HG02840 (cell line): ENCODE data around the gene SCNN1G.
A peak's percentile ranks its signal among the peaks of the same experiment; 100 is the strongest.

ENCODE experiments used
- ATAC-seq: cut with Tn5 transposase; IDR thresholded peaks from one replicate; pipeline ENCODE4 v1.9.1; 2021; ENCODE audit warnings: mild to moderate bottlenecking, moderate library complexity, moderate number of reproducible peaks; ENCODE audit not compliant: unreplicated experiment, low FRiP score

Gene SCNN1G

DNA sequence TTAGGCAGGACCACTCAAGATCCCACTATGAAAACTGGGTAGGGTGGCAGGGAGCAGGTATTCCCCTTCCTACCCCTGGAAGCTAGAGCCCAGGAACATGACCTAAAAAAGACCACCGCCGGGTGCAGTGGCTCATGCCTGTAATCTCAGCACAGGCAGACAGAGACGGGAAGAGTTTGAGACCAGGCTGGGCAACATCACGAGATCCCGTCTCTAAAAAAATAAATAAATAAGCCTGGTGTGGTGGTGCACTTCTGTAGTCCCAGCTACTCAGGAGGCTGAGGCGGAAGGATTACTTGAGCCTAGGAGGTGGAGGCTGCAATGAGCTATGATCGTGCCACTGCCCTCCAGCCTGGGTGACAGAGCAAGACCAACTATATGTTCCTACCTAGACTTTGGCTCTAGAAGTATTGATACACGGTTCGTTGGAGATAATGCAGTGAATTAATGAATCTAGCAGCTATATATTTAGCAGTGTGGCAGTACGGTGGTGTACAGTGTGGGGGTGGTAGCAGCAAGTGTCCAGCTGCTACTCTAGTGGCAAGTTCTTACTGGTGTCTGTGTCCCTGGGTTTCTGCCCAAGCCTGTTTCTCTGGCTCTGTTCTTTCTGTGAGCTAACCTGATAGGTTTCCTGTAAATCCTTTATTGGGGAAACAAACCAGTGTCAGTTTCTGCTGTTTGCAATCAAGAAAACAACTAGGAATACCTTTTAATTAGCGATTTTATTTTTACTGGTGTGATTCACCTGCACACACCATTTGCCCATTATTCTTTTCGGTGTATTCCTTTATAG is 30.0 kb upstream of the SCNN1G start:
- ATAC-seq = no peak

DNA sequence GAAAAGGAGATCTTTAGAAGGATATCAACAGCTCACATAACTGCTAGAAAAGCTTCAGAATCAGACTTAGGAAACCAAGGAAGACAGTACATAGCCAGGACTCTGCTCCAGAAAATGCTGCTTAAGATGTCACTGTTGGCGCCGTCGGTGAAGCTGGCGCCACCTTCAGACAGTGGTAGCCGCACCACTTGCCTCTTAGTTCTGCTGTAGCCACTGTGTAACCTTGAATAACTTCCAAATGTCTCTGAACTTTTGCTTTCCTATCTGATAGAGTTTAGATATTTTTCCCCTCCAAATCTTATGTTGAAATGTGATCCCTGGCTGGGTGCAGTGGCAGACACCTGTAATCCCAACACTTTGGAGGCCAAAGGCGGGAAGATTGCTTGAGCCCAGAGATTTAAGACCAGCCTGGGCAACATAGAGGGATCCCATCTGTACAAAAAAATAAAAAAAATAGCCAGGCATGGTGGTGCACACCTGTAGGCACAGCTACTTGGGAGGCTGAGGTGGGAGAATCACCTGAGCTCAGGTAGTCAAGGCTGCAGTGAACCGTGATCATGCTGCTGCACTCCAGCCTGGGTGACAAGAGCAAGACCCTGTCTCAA is 27.0 kb upstream of the SCNN1G start:
- ATAC-seq = no peak

DNA sequence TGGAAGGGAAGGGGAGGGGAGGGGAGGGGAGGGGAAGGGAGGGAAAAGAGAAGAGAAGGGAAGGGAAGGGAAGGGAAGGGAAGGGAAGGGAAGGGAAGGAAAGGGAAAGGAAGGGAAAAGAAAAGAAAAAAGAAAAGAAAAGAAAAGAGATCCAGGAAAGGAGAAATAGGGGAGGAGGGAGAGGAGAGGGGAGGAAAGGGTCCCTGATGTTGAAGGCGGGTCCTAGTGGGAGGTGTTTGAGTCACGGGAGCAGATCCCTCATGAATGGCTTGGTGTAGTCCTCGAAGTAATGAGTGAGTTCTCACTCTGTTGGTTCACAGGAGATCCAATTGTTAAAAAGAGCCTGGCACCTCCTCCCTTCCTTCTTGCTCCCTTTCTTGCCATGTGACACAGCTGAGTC is 26.4 kb upstream of the SCNN1G start:
- no peak for ATAC-seq

DNA sequence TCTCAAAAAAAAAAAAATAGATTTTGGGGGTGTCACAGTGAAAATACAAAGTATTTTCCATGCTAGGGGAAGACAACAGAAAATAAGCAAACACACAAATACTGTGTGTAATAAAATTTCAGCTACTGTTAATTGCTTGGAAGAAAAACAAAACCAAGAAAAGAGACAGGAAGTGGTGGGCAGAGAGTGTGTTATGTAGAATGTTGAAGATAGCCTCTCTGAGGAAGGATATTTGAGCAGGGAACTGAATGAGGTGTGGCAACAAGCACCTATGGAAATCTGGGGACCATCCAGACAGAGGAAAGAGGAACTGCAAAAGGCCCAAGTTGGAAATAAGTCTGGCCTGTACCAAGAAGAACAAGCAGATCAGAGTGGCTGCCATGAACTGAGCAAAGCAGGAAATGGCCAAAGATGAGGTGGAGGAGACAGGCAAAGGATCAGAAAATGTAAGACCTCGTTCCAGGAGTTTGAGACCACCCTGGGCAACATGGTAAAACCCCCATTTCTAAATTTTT is 25.5 kb upstream of the SCNN1G start:
- no peak for ATAC-seq

DNA sequence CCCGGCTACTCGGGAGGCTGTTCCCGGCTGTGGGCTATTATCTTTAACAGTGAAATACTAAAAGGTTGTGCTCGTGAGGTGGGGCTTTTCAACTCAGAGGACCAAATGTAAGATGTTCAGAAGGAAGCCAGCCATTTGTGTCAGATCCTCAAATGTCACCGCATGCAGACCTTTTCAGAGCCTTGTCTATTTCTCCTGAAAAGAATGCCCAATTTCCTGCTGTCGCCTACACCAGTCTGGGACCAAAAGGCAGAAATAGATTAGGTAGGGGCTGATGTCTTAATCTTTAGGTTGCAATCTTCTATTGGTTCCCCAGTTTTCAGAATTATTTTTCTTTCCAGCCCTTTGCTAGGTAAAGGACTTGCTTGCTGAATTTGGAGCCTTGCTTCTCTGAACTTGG is 24.4 kb upstream of the SCNN1G start:
- ATAC-seq = no peak

DNA sequence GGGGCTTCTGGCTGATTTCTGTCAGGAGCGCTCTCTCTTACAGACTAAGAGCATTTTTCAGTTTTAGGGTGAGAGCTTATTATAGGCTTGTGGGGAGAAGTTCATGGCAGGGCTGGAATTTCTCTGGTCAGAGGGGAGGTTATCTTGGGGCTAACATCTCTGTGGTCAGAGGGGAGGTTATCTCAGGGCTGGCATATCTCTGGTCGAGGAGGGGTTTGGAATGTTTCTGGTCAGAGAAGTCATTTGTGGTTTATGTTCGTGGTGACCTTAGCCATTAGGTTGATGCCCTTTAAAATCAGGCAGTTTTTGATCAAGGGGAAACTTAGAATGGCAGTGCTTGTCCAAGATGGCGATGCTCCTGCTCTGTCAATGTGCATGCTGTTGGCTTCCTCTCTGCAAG is 22.5 kb upstream of the SCNN1G start:
- no peak for ATAC-seq

DNA sequence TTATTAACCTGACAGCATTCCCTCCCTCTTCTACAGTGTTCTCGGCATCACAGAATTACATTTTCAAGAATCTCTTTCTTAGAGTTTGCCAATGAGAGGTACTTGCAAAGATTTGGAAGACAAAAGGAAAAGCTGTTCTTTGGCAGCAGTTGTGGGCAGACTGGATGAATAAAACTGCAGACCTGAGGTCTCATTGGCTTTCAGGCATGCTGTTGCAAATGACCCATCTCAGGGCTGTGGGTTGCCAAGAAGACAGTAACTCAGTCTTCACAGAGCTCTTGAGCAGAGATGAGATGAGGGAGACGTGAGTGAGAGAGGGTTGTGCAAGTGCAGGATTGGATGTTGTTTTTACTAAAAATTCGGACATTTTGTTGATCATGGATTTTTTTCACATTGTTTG is 22.0 kb upstream of the SCNN1G start:
- no peak for ATAC-seq

DNA sequence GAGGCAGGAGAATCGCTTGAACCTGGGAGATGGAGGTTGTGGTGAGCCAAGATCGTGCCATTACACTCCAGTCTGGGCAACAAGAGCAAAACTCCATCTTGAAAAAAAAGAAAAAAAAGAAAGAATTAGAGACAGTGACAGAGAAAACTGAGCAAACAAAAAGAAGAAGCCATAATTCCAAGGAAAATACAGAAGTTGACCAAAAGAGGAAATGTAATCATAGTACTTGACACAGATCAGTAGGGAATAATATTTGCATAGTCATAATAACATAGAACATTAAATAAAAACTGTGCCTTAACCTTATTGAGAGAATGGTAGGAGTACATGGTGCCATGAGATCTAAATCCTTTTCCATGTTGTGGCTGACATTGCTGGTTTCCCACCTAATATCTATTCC is 18.6 kb upstream of the SCNN1G start:
- ATAC-seq = no peak

DNA sequence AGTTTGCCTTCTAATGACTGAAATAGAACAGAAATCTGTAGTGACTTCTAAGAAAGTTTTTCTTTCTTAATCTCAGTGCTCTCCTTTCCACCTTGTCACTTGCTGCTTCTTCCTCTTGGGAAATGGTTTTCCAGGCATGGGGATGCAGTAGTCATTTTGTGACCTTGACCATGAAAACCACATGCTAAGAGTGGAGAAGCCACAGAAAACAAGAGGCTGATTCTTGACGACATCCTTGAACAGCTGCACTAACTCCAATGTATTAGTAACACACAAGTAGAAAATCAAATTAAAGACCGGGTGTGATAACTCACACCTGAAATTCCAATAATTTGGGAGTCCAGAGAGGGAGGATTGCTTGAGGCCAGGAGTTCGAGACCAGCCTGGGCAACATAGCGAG is 17.8 kb upstream of the SCNN1G start:
- ATAC-seq = no peak

DNA sequence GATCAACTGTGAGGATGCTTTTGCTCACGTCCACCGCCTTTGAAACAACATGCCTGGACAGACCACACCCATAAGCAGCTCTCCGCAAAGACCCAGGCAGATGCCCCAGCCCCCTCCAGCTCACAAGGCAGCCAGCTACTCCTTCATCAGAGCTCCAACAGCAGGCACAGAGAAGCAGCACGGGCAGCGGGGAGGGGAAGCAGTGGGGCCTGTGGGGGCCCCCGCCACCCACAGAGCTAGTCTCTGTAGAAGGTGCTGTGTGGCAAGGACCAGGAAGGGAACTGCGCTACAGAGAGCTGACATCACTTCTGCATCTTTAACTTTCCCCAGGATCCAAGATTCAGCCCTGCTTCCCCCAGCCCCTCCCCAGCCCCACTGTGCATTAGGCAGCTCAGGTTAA is 10.0 kb upstream of the SCNN1G start:
- ATAC-seq = no peak

DNA sequence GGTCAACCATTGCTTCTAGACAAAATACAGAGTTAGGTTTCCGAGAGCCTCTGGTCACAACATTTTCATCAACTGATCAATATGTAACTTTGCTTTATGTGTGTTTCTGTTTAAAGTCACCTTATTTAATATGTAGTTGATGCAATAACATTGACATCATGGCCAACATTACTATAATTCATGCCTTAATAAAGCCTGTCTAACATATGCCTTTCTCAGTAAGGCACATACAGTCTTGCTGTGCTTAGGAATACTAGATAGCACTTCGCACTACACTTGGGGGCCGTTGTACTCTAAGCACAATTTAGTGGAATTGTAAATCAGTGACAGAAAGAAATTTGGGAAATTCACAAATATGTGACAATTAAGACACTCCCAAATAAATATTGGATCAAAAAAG is 9.6 kb upstream of the SCNN1G start:
- no peak for ATAC-seq

DNA sequence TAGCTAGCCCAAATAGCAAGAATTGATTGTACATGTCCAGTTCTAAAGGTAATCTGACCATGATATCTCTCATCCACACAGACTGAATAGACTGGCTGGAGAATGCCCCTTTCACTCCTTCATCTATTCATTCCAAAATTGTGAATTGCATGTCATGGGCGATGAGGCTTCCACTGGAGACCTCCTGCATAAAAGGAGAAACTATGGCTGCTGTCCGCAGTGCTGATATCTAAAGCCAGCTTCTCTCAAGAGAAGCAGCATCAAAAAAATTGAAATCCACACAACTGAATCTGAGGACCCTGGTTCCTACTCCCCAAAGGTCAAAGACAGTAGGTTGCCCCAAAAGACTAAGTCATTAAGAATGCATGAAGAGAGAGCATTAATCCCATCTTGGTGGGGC is 7.9 kb upstream of the SCNN1G start:
- ATAC-seq = no peak

DNA sequence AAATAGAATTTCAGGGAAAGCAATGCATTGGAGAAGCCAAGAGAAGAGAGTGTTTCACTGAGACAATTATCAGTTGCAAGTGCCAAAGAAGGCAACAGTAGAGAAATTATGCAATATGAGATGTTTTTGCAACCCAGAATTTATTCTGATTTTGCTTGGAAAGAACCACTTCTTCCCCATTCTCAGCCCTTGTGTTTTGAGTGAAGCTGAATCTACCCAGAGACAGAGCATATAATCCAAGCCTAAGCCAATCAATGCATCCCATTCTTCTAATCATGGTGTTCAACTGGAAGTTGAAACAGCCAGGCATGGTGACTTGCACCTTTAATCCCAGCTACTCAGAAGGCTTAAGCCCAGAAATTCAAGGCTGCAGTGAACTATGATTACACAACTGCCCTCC is 6.9 kb upstream of the SCNN1G start:
- no peak for ATAC-seq

DNA sequence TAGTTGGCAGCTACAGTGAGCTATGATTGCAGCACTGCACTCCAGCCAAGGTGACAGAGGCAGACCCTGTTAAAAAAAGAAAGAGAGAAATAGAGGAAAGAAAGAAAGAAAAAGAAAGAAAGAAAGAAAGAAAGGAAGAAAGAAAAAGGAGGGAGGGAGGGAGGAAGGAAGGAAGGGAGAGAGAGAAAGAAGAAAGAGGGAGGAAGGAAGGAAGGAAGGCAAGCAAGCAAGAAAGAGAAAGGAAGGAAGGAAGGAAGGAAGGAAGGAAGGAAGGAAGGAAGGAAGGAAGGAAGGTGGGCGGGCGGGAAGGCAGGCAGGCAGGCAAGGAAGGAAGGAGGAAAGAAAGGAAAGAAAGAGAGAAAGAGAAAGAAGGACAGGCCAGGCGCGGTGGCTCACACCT is 1.0 kb upstream of the SCNN1G start:
- no peak for ATAC-seq

DNA sequence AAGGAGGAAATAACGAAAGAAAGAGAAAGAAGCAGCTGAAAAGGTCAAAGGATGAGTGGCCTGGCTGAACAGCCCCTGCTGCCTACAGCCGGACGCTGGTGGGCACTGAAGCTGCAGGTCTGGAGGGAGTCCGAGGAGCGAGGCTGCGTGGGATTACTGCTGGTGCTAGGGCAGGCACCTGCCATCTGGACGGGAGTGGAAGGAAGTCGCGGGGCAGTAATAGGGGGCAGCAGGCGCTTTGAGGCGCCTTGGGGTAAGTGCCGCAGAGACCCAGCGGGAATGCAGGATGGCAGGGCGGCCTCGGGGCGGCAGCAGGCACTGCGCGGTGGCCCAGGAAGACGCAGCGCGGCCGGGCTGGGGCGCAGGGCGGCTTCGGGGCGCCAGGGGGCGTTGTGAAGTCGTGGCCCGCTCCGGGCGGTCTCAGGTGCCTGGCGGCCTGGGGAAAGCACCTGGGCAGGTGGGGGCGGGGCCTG is 303 bp upstream of the SCNN1G start:
- ATAC-seq = peak; percentile 71

DNA sequence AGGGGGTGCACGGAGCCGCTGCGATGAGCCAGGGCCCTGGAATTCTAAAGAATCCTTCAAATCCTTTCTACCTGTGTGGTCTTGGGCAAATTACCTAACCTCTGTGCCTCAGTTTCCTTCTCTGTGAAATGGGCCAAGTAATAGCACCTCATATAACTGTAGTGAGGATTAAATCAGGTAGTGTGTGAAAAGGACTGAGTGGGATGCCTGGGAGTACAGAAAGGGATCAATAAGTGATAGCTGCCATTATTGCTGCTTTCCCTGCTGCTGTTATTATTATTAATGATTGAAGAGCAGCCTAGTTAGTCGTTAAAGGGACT is 958 bp downstream of the SCNN1G start:
- ATAC-seq = no peak

DNA sequence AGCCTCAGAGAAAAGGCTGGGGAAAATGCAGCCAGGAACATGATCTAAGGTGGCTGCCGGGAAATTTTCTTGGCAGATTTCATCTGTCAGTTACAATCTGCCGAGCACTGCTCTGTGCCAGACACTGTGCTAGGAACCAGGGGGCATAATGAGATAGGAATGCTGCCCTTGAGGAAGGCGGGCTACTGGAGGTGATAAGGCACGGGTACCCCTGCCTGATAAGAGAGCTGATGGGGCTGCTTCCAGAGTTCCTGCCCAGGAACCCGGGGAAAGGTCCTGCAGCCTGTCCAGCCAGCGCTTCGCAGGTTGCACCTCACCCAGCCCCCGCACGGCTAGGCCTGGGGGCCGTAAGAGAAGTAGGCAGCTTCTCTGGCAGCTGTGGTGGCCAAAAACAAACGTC is 3.1 kb downstream of the SCNN1G start:
- no peak for ATAC-seq

DNA sequence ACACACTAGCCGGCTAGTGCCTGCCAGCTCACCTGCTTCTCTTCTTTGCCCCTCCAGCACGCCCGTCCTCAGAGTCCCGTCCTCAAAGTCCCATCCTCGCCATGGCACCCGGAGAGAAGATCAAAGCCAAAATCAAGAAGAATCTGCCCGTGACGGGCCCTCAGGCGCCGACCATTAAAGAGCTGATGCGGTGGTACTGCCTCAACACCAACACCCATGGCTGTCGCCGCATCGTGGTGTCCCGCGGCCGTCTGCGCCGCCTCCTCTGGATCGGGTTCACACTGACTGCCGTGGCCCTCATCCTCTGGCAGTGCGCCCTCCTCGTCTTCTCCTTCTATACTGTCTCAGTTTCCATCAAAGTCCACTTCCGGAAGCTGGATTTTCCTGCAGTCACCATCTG is 3.6 kb downstream of the SCNN1G start:
- no peak for ATAC-seq

DNA sequence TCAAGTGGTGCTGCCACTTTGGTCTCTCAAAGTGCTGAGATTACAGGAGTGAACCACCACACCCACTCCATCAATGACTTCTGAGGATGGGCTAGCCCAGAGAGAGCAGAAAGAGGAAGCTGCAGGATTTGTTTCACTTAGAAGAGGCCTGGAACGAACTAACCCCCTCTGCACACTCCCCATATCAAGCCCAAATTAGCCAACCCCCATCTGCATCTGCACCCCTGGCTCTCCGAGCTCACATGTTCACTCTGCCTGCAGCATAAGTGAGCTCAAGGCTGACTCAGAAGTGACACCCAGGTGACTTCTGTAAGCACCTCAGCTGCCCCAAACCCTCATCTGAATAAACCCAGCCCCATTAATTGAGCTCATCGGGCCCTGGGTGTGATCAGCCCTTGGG is 4.8 kb downstream of the SCNN1G start:
- ATAC-seq = no peak

DNA sequence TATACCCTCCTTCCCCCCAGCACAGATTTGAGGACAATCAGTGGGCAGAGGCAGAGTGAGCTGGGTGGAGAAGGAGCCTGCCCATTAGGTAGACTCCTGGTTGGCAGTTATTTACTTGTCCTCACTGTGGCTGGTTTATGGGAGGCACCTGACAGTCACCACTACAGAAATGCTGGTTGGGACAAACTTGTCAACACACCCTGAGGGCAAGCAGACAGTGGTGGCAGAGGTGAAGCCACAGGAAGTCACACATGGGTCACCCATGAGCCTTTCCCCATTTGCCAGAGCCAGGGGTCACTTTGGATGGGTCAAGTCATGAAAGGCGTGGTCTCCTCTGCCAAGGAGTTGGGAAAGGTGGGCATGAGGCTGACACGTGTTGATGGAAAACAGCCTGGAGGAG is 6.4 kb downstream of the SCNN1G start:
- no peak for ATAC-seq

DNA sequence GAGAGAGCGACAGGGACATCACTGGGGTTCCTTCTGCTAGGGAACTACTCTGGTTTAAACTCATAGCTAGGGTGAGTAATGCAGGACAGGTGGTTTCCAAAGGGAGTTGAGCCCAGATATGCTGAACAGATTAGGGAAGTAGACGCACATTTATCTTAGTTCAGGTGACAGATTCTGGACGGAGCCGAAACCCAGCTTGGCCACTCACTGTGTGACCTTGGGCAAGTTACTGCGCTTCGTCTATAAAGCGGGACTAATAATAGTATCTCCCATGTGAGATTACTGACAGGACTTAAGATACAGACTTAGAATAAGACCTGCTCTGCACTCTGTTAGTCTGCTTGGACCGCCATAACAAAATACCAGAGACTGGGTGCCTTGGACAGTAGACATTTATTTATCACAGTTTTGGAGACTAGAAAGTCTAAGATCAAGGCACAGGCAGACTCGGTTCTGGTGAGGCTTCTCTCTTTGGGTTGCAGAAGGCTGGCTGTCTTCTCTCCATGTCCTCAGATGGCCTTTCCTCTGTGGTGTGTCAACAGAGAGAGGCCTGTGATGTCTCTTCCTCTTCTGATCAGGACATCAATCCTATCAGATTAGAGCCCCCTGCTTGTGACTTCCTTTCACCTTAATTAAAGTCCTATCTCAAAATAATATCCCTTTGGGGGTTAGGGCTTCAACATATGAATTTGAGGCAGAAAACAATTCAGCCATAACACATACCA is 12.1 kb downstream of the SCNN1G start:
- ATAC-seq = no peak
